ENCODE results near the gene ABHD16B. TPM values are rescaled to one million over a fixed set of nuclear protein-coding genes. Genes with fewer than 3 reads are reported as not detected.
A peak's percentile ranks its signal among the peaks of the same experiment; 100 is the strongest.

The ABHD16B gene
- total RNA-seq, 4 donors from 2014 or later, result not detected

- no peak for TF ChIP-seq CTCF (IDR thresholded peaks at IDR 0.05)
- no peak overlapping the region for H3K4me3 ChIP-seq
- no peaks in the 10 kb centered on the region for H3K9me3 ChIP-seq
- no peak overlapping the region for H3K27ac ChIP-seq
- 89 to 93% methylated on average over 6 to 7 of the region's 7 CpGs for WGBS, 2 donors
- DNase-seq, result no peak
- peaks cover 12 to 55% (median 12%) of the 10 kb centered on the region in 3 donors for H3K36me3 ChIP-seq
- H3K27me3 ChIP-seq, result no peaks in the 10 kb centered on the region
- intact Hi-C loops (cut with DNase I), result no loop called here
- H3K4me1 ChIP-seq, result peaks cover 31 to 73% (median 32%) of the 10 kb centered on the region in 3 donors
Measured at GRCh38 chr20:63892402-63892801, 31.1 kb downstream of the ABHD16B start.

- 20 to 30% methylated on average over 4 to 5 of the region's 6 CpGs for WGBS, 2 donors
- peak overlapping the region in 3 of 4 donors; percentile 65 to 88 (median 70) for H3K4me3 ChIP-seq
- intact Hi-C loops (cut with DNase I), result no loop called here
Measured at GRCh38 chr20:63893999-63894357, 32.7 kb downstream of the ABHD16B start.

DNA sequence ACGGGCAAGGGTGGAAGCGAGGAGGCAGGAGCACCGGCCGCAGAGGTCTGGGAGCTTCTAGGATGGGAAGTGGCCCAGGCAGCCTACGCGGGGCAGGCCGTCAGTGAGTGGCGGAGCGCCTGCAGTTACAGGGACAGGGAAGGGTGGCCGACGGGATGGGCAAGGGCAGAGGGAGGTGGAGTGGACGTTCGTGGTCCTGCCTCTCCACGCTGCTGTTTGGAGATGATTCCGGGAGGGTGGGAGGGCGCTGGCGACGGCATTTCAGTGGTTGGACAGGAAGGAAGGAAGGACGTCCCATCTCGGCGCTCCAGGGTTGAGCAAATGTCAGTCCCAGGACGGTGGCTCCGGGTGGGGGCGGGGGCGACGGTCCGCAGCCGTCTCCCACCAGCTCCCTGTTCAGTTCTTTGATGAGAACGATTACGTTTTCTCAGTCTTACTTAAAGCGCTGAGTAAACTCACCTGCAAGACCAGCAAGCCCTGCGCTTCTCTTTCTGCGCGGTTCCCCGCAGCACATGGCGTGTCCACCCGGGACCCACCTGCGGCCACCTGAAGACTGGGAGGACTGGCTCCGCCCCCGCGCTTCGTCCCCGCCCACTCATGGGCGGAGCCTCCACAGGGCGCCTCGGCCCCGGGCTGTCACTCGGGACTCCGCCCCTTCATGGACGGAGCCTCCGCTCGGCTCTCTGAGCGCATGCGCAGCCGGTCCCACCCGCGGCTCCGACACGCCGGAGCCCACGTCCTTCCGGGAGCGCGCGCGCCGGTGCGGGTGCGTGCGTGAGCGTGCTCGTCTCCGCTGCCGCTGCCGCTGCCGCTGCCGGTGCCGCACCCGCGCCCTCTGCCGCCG lies 33.3 kb downstream of the ABHD16B start, which contains the start of gene DNAJC5:
DNAJC5 (plus strand) TSS at position 769 of the 844 bp plus-strand sequence. CDS start 33,220 bp downstream, outside the sequence.
- TF ChIP-seq CTCF (IDR thresholded peaks at IDR 0.05) (no peak), POLR2A (IDR thresholded peaks at IDR 0.05) (peak in 3 of 4 donors; percentile 42 to 76 (median 64))
- 10 to 11% methylated on average over 10 to 22 of the region's 82 CpGs for WGBS, 2 donors

More at GRCh38 chr20:63893999-63894357, 32.7 kb downstream of the ABHD16B start:
- Histone ChIP-seq H3K36me3 (peaks cover 6 to 55% (median 12%) of the 10 kb centered on the region in 3 donors), H3K27me3 (no peaks in the 10 kb centered on the region), H3K9me3 (no peaks in the 10 kb centered on the region), H3K27ac (peak overlapping the region; percentile 91 to 99 (median 96)), H3K4me1 (peaks cover 32 to 73% (median 34%) of the 10 kb centered on the region in 3 donors)
- TF ChIP-seq CTCF (IDR thresholded peaks at IDR 0.05), result no peak
- TF ChIP-seq POLR2A (IDR thresholded peaks at IDR 0.05), result no peak
- DNase-seq, result no peak

DNA sequence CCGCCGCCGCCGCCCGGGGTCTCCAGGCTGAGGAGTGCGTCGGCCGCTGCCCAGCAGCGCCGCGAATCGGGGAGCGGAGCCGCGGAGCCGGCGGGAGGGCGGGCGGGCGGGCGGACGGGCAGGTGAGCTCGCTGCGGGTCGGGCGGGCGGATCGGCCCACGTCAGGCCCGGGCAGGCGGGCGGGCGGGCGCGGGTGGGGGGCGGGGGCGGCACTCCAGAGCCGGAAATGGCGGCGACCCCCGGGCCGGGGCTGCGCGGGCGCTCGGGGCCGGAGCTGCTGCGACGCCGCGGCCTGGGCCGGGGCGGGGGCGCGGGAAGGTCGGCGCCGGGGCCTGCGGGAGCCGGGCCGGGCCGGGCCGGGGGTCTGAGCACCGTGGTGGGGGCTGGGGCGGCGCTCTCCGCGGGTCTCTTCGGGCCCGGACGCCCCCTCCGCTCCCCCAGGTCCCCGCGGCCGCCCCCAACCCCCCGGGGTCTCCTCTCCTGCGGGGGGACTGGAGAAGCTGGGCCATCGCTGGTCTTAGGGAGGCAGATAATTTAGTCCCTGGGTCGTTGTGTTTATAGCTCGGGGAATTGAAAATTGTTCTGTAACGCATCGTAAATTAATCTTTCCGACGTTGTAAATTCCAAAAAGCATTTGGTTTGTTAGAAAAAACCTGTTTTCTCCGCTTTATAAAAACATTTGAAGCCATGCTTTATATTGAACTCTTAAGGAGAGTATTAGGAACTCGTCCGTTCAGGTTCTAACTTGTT lies 34.1 kb downstream of the ABHD16B start:
- H3K27me3 ChIP-seq, result no peaks in the 10 kb centered on the region
- H3K4me3 ChIP-seq, result peak overlapping the region; percentile 59 to 88 (median 68)
- peaks cover 28 to 72% (median 34%) of the 10 kb centered on the region in 3 donors for H3K4me1 ChIP-seq
- no peak for TF ChIP-seq CTCF (IDR thresholded peaks at IDR 0.05)
- TF ChIP-seq POLR2A (IDR thresholded peaks at IDR 0.05), result no peak
- H3K27ac ChIP-seq, result peak overlapping the region; percentile 91 to 99 (median 96)
- H3K9me3 ChIP-seq, result no peaks in the 10 kb centered on the region
- peaks cover 6 to 43% (median 12%) of the 10 kb centered on the region in 3 donors for H3K36me3 ChIP-seq
- DNase-seq, result no peak
- intact Hi-C loops (cut with DNase I), result no loop called here
- WGBS, 2 donors, result 0% methylated on average over 7 to 10 of the region's 87 CpGs

More for the DNA sequence above, 33.3 kb downstream of the ABHD16B start, which contains the start of gene DNAJC5:
- H3K27me3 ChIP-seq, result no peaks in the 10 kb centered on the region
- no peaks in the 10 kb centered on the region for H3K9me3 ChIP-seq
- H3K36me3 ChIP-seq, result peaks cover 6 to 51% (median 12%) of the 10 kb centered on the region in 3 donors
- peaks cover 34 to 72% (median 34%) of the 10 kb centered on the region in 3 donors for H3K4me1 ChIP-seq
- intact Hi-C loops (cut with DNase I), result no loop called here
- peak within 1 kb of the TSS; percentile 59 to 88 (median 68) for H3K4me3 ChIP-seq
- H3K27ac ChIP-seq, result peak within 1 kb of the TSS; percentile 91 to 99 (median 96)
- peak; percentile 63 for DNase-seq
